Colonic mucosa (tissue), 4 donors: ENCODE measurements around the gene RPSA. TPM values are rescaled to one million over a fixed set of nuclear protein-coding genes. Genes with fewer than 3 reads are reported as not detected.

ENCODE experiments used
- DNase-seq: peaks from one replicate; pipeline ENCODE4 v3.0.0-alpha.2; 2020
- H3K27ac ChIP-seq: fragments of 200-600 bp; one replicate; pipeline ENCODE4 v1.8.0; 2021
- H3K27me3 ChIP-seq: fragments of 200-600 bp; one replicate; pipeline ENCODE4 v1.8.0; 2021
- H3K36me3 ChIP-seq: fragments of 200-600 bp; one replicate; pipeline ENCODE4 v1.8.0; 2021
- H3K4me1 ChIP-seq: fragments of 200-600 bp; one replicate; pipeline ENCODE4 v1.8.0; 2021; ENCODE audit warnings: mild to moderate bottlenecking
- H3K4me3 ChIP-seq: fragments of 200-600 bp; one replicate; pipeline ENCODE4 v1.8.0; 2021
- H3K9ac ChIP-seq, 2 donors: one replicate each; pipeline ENCODE4 v1.7.0; 2013; ENCODE audit warnings: control low read depth in 2 of 2, low read depth in 2 of 2, low read length in 2 of 2
- H3K9me3 ChIP-seq: fragments of 200-600 bp; one replicate; pipeline ENCODE4 v1.8.0; 2021
- intact Hi-C: fragments of 100-400 bp; cut with DNase I; formaldehyde crosslinking; loops from one replicate; pipeline ENCODE4 v1.14.1; 2022
- total RNA-seq, 2 donors: library from RNA; stranded (reverse); fragmentation: NEBNext Ultra II Directional in 1 of 2; extraction: Animal tissue kit (Norgen Biotek cat#: 25700) in 1 of 2; gene quantifications; one replicate each; pipeline ENCODE4 v1.2.1, GENCODE V29; 2021
- TF ChIP-seq, protein P1 (sequence below): fragments of 200-600 bp; IDR thresholded peaks from one replicate; pipeline ENCODE4 v1.8.0; 2022; ENCODE audit warnings: antibody characterized with exemption, mild to moderate bottlenecking
- donor health status: healthy.
- donor health status: DM: no; HTN: no; CAD: no.
- donor health status: DM: no; HTN: no; CAD: no.

RPSA gene
- total RNA-seq, 2 donors from 2014 or later = 896 to 1,381 TPM

DNA sequence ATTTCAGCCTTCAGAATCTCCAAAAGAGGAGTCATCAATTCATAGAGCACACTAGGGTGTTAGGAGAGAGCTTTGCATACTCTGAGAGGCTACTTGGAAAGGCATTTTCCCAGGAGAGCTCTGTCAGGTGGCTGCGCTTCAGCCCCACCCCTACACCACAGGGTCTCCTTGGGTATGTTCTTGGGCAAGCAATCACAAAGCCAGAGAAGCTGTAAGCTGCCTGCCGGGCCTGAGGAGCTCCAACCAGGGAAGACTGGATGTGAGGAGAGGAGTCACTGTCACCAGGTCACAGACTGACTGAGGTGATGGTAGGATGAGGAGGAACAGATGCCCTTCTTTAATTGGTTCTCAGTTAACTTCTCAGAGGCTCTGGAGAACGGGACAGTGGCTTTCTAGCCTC, 9.8 kb upstream of the RPSA start:
- TF ChIP-seq, protein P1, sequence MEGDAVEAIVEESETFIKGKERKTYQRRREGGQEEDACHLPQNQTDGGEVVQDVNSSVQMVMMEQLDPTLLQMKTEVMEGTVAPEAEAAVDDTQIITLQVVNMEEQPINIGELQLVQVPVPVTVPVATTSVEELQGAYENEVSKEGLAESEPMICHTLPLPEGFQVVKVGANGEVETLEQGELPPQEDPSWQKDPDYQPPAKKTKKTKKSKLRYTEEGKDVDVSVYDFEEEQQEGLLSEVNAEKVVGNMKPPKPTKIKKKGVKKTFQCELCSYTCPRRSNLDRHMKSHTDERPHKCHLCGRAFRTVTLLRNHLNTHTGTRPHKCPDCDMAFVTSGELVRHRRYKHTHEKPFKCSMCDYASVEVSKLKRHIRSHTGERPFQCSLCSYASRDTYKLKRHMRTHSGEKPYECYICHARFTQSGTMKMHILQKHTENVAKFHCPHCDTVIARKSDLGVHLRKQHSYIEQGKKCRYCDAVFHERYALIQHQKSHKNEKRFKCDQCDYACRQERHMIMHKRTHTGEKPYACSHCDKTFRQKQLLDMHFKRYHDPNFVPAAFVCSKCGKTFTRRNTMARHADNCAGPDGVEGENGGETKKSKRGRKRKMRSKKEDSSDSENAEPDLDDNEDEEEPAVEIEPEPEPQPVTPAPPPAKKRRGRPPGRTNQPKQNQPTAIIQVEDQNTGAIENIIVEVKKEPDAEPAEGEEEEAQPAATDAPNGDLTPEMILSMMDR = no peak
- H3K27ac ChIP-seq = no peak overlapping the region
- no peak for DNase-seq
- H3K9ac ChIP-seq = no peak overlapping the region
- H3K9me3 ChIP-seq = no peaks in the 10 kb centered on the region
- H3K36me3 ChIP-seq = peaks cover 4% of the 10 kb centered on the region
- no peaks in the 10 kb centered on the region for H3K4me1 ChIP-seq
- no peaks in the 10 kb centered on the region for H3K27me3 ChIP-seq
- H3K4me3 ChIP-seq = no peak overlapping the region
- intact Hi-C loops = no loop called here

- Histone ChIP-seq H3K36me3 (peaks cover 4% of the 10 kb centered on the region), H3K27ac (no peak overlapping the region), H3K27me3 (no peaks in the 10 kb centered on the region), H3K4me1 (no peaks in the 10 kb centered on the region), H3K9me3 (no peaks in the 10 kb centered on the region), H3K9ac (no peak overlapping the region), H3K4me3 (no peak overlapping the region)
- intact Hi-C loops = no loop called here
- DNase-seq = no peak
- TF ChIP-seq, protein P1 = no peak
Observed at GRCh38 chr3:39398700-39399099, 7.8 kb upstream of the RPSA start.

DNA sequence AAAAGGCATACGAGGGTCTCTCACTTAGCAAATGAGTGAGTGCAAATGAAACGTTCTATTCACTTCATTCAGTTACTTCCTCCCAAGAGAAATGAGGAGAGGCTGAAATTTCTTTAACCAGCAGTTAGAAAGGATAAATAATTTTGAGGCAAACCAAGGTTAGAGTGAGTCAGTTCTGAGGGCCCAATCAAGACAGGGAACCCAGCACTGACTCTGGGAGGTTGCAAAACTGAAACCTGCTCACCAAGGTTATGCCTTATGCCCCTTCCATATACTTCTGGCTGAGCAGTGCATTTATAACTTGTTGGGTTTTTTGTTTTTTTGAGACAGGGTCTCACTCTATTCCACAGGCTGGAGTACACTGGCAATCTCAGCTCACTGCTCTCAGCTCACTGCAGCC, 4.5 kb upstream of the RPSA start:
- H3K4me3 ChIP-seq = no peak overlapping the region
- no peak overlapping the region for H3K9ac ChIP-seq
- intact Hi-C loops = no loop called here
- H3K4me1 ChIP-seq = no peaks in the 10 kb centered on the region
- H3K27me3 ChIP-seq = no peaks in the 10 kb centered on the region
- no peaks in the 10 kb centered on the region for H3K9me3 ChIP-seq
- no peak overlapping the region for H3K27ac ChIP-seq
- no peak for DNase-seq
- no peaks in the 10 kb centered on the region for H3K36me3 ChIP-seq
- TF ChIP-seq, protein P1 = no peak

DNA sequence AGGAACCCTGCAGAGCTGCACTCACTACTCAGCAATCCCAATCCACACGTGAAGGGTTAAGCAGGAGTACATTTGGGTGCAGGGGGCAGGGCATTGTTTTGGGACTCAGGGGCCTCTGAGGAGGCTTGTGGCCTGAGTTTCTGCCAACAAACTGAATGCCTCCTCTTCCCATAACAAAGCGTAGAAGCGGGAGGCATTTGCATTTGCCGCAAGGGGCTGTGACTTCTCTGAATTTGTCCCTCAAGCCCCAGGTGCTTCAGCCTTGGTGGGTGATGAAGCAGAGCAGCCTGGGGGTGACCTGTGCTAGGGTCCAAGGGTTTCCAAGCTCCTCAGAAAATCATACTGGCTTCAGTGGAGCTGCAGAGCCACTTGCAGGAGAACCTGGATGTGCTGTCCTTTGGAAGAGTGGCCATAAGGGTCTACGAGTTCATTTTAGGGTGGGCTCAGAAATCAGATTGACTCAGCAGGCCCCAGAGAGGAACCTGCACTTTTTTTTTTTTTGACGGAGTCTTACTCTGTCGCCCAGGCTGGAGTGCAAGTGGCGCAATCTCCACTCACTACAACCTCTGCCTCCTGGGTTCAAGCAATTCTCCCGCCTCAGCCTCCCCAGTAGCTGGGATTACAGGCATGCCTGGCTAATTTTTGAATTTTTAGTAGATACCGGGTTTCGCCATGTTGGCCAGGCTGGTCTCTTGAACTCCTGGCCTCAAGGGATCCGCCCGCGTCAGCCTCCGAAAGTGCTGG, 1.4 kb upstream of the RPSA start:
- no peaks in the 10 kb centered on the region for H3K27me3 ChIP-seq
- TF ChIP-seq, protein P1 = no peak
- H3K4me3 ChIP-seq = no peak overlapping the region
- intact Hi-C loops = no loop called here
- no peak overlapping the region for H3K27ac ChIP-seq
- H3K9ac ChIP-seq = no peak overlapping the region
- DNase-seq = no peak
- H3K4me1 ChIP-seq = peaks cover 11% of the 10 kb centered on the region
- H3K36me3 ChIP-seq = peaks cover 5% of the 10 kb centered on the region
- no peaks in the 10 kb centered on the region for H3K9me3 ChIP-seq

DNA sequence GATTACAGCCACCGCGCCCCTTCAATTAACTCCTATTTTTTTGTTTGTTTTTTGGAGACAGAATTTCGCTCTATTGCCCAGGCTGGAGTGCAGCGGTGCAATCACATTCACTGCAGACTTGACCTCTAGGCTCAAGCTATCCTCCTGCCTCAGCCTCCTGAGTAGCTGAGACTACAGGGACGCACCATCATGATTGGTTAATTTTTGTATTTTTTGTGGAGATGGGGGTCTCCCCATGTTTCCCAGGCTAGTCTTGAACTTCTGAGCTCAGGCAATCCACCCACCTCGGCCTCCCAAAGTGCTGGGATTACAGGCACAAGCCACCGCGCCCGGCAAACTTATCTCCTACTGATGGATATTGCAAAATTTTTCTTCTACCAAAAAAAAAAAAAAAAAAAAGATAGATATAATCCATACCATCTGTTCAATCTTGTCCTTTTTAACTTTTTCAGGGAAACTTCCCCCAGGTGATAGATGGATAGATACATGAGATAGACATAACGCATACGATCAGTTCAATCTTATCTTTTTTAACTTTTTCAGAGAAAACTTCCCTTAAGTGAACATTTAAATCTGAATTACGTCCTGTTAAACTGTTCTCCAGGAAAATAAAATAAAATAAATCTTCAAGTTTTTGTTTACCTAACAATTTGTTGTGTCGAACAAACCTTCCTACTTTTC, 693 bp upstream of the RPSA start:
- TF ChIP-seq, protein P1 = no peak
- no peak for DNase-seq
- no peaks in the 10 kb centered on the region for H3K27me3 ChIP-seq
- peaks cover 11% of the 10 kb centered on the region for H3K4me1 ChIP-seq
- H3K4me3 ChIP-seq = peak overlapping the region; percentile 69
- intact Hi-C loops = no loop called here
- H3K27ac ChIP-seq = peak overlapping the region; percentile 84
- H3K9ac ChIP-seq = peak overlapping the region; percentile 40 to 96
- peaks cover 5% of the 10 kb centered on the region for H3K36me3 ChIP-seq
- no peaks in the 10 kb centered on the region for H3K9me3 ChIP-seq
